GM12878 (cell line): Measurements from ENCODE around the gene STMP1. TPM values are rescaled to one million over a fixed set of nuclear protein-coding genes. Genes with fewer than 3 reads are reported as not detected.

Experiments used
- ATAC-seq: fragments of 200-7000 bp; cut with Tn5 transposase; 3 replicates; pipeline ENCODE4 v1.9.1; 2020; ENCODE audit warnings: mild to moderate bottlenecking, moderate library complexity
- BruUV-seq: library from RNA; stranded (reverse); fragments of 400-500 nt; replicated peaks from 2 replicates; lab custom pipeline; 2021; lab: Mats Ljungman, UMichigan
- CTCF ChIA-PET: fragments of 300-600 bp; sonication (Branson Sonifier 250); formaldehyde crosslinking; extraction: SDS; loops from one replicate; lab custom pipeline; 2021; ENCODE audit warnings: inconsistent platforms; lab: Yijun Ruan, JAX
- POLR2A ChIA-PET: fragments of 350-600 bp; formaldehyde crosslinking; extraction: SDS; loops from one replicate; lab custom pipeline; 2021; ENCODE audit warnings: inconsistent platforms; lab: Charles Lee
- RAD21 ChIA-PET: fragments of 300-600 bp; sonication (Branson Sonifier 250); formaldehyde crosslinking; loops from one replicate; lab custom pipeline; 2023; ENCODE audit warnings: antibody characterized with exemption; ENCODE audit not compliant: unreplicated experiment; lab: Charles Lee
- SMC1A ChIA-PET: fragments of 300-600 bp; sonication (Branson Sonifier 250); formaldehyde crosslinking; loops from one replicate; lab custom pipeline; 2023; ENCODE audit not compliant: unreplicated experiment, uncharacterized antibody; lab: Charles Lee
- DNase-seq: peaks from one replicate; pipeline ENCODE4 v3.0.0-alpha.2; 2011; ENCODE audit warnings: low read depth, low spot score
- FAIRE-seq: peaks from 3 replicates; lab custom pipeline; 2011; peaks lifted over from hg19 to GRCh38; lab: Jason Lieb, UNC
- H2AFZ ChIP-seq: 2 replicates; pipeline ENCODE4 v1.6.0; 2011; ENCODE audit warnings: low read depth, low read length, control low read depth; ENCODE audit not compliant: control insufficient read depth
- H3K27ac ChIP-seq: 2 replicates; pipeline ENCODE4 v1.5.1; 2011; ENCODE audit warnings: control low read depth; ENCODE audit not compliant: control insufficient read depth, insufficient read depth
- H3K27me3 ChIP-seq, 2 experiments: replicated peaks in 1 of 2; 2 replicates each; pipeline versions ENCODE4 v1.6.0 to v1.6.1; 2011; ENCODE audit warnings: low read length in 1 of 2; ENCODE audit not compliant: control insufficient read depth in 2 of 2, insufficient read depth in 2 of 2
- H3K36me3 ChIP-seq, 2 experiments: 2 replicates each; pipeline ENCODE4 v1.5.1; 2011; ENCODE audit warnings: low read length in 1 of 2; ENCODE audit not compliant: control insufficient read depth in 2 of 2, insufficient read depth in 2 of 2
- H3K4me1 ChIP-seq: 2 replicates; pipeline ENCODE4 v1.6.1; 2011; ENCODE audit warnings: mild to moderate bottlenecking, low read length, moderate library complexity, mixed read lengths; ENCODE audit not compliant: control insufficient read depth, insufficient read depth
- H3K4me2 ChIP-seq: 2 replicates; pipeline ENCODE4 v1.6.0; 2011; ENCODE audit warnings: control low read depth; ENCODE audit not compliant: control insufficient read depth, insufficient read depth
- H3K4me3 ChIP-seq: fragments of 200-600 bp; sonication (generic); 2 replicates; pipeline ENCODE4 v1.5.1; 2016
- H3K79me2 ChIP-seq: 2 replicates; pipeline ENCODE4 v1.6.0; 2011; ENCODE audit warnings: low read length; ENCODE audit not compliant: control insufficient read depth, insufficient read depth
- H3K9ac ChIP-seq: 2 replicates; pipeline ENCODE4 v1.8.0; 2011; ENCODE audit warnings: low read length, control low read depth, mixed read lengths; ENCODE audit not compliant: control insufficient read depth, insufficient read depth
- H3K9me3 ChIP-seq: replicated peaks from 3 replicates; pipeline ENCODE4 v1.5.1; 2011; ENCODE audit warnings: mild to moderate bottlenecking, low read length; ENCODE audit not compliant: control insufficient read depth, insufficient read depth
- H4K20me1 ChIP-seq: 2 replicates; pipeline ENCODE4 v1.6.0; 2011; ENCODE audit not compliant: control insufficient read depth, insufficient read depth
- CREM ChIP-seq: IDR thresholded peaks from 2 replicates; pipeline ENCODE4 v1.6.1; 2014; ENCODE audit warnings: antibody characterized with exemption, low read depth
- EGR1 ChIP-seq, 2 experiments: IDR thresholded peaks; 1 replicate in 1 of 2; 2 replicates in 1 of 2; pipeline ENCODE4 v1.6.1; 2011 to 2012; ENCODE audit warnings: low read depth in 2 of 2, low read length in 2 of 2, borderline replicate concordance in 1 of 2, mild to moderate bottlenecking in 1 of 2, moderate library complexity in 1 of 2
- RAD21 ChIP-seq: IDR thresholded peaks from 2 replicates; pipeline ENCODE4 v1.6.1; 2011; ENCODE audit warnings: mild to moderate bottlenecking, low read depth, low read length, moderate library complexity; ENCODE audit not compliant: insufficient read depth
- RAD51 ChIP-seq: fragments of 450-650 bp; IDR thresholded peaks from 2 replicates; pipeline ENCODE4 v1.6.1; 2016; ENCODE audit warnings: moderate library complexity, mild to moderate bottlenecking, inconsistent platforms
- RFX5 ChIP-seq: IDR thresholded peaks from 2 replicates; pipeline ENCODE4 v1.6.1; 2011; ENCODE audit warnings: low read depth, low read length, improper control_type of control experiment
- SPI1 ChIP-seq: IDR thresholded peaks from 2 replicates; pipeline ENCODE4 v1.6.1; 2011; ENCODE audit warnings: low read depth, mild to moderate bottlenecking, low read length, moderate library complexity, borderline replicate concordance; ENCODE audit not compliant: insufficient read depth
- TCF7 ChIP-seq: IDR thresholded peaks from 2 replicates; pipeline ENCODE4 v1.6.1; 2014; ENCODE audit warnings: antibody characterized with exemption, borderline replicate concordance
- WGBS: methylation state at CpG from one replicate; pipeline ENCODE4 v1.1.6; 2016; ENCODE audit warnings: low lambda C conversion rate; ENCODE audit not compliant: insufficient replicate concordance, insufficient coverage; ENCODE audit errors: missing lambda C conversion rate; 5-methylcytosine and 5-hydroxymethylcytosine counted together
- in situ Hi-C: fragments of 300-500 bp; cut with MboI; formaldehyde crosslinking; loops from 9 replicates; pipeline ENCODE4 v1.14.3; 2018; ENCODE audit warnings: mixed read lengths
- intact Hi-C: fragments of 100-400 bp; cut with micrococcal nuclease; formaldehyde crosslinking; loops from one replicate; pipeline ENCODE4 v1.14.2; 2022; ENCODE audit not compliant: unreplicated experiment
- polyA plus RNA-seq, 11 experiments: library from polyadenylated mRNA; depleted of rRNA in 4 of 11; unstranded in 6 of 11; stranded (reverse) in 5 of 11; fragments of >200 nt; fragmentation: Nextera tagmentation in 4 of 11; fragmentation: Illumina TruSeq in 1 of 11; extraction: Ambion mirVana in 4 of 11; extraction: Trizol in 1 of 11; gene quantifications; 1 replicate in 1 of 11; 2 replicates in 10 of 11; pipeline versions ENCODE4 v1.2.1 to v1.2.3, GENCODE V29; 2011 to 2016; ENCODE audit warnings: inconsistent platforms in 2 of 11, missing spikeins in 2 of 11, low read depth in 1 of 11
- total RNA-seq, 4 experiments: library from RNA; depleted of rRNA in 3 of 4; stranded (reverse); fragments of >200 nt in 3 of 4; fragmentation: Illumina TruSeq in 1 of 4; extraction: Trizol in 1 of 4; gene quantifications; 2 replicates each; pipeline versions ENCODE4 v1.2.1 to v1.2.3, GENCODE V29; 2013 to 2021
- TF ChIP-seq, protein P1 (sequence below): fragments of 450-650 bp; formaldehyde crosslinking; IDR thresholded peaks from 2 replicates; pipeline ENCODE4 v1.5.0; 2022; ENCODE audit warnings: mild to moderate bottlenecking, missing genetic modification characterization
- TF ChIP-seq, protein P2 (sequence below): fragments of 450-650 bp; IDR thresholded peaks from 2 replicates; pipeline ENCODE4 v1.6.1; 2017; ENCODE audit warnings: mild to moderate bottlenecking, moderate library complexity
- TF ChIP-seq, protein P3 (sequence below): fragments of 450-650 bp; IDR thresholded peaks from 2 replicates; pipeline ENCODE4 v1.6.1; 2017; ENCODE audit warnings: mild to moderate bottlenecking, low read depth, inconsistent platforms; ENCODE audit not compliant: poor library complexity, severe bottlenecking

STMP1 gene
- total and polyA plus RNA-seq, 10 of the 15 experiments (the other 5 are each of a cell fraction or from before 2014, with no cell fraction given), result 8.0 to 79.9 (median 24.7) TPM

DNA sequence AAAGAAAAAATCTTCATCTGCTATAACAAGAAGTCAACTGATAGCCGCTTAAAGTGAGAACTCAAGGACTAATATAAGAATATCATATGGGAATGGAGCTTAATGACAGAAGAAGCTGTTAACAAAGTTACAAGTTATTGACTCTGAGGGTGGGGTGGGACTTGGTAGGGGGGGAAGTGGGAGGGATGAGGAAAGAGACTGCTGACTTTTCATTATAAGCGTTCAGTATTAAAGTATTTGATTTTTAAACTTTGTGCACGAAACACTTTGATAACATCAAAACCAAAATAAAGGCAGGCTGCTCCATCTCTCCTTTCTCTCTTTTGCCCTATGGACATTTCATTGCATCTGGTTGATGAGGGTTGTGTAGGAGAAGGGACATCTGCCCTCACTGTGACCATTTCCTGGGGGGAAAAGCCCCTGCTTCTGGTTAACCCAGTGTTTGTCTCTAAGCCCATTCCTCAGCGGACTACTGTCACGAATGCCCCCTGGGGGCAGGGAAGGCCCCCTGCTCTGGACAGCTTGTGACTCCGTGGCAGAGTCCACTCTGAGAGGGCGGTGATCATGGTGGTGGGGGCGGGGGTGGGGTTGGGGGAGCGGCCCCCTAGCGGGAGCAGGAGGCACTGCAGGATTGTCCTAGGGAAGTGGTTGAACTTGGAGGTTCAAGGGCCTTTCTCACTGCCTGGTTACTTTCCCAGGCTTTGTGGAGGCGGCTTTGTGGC, 48.3 kb downstream of the STMP1 start:
- FAIRE-seq, result no peak
- Histone ChIP-seq H3K27ac (no peak overlapping the region), H3K36me3 (no peaks in the 10 kb centered on the region), H3K27me3 (no peaks in the 10 kb centered on the region), H3K9ac (no peak overlapping the region), H3K4me1 (no peaks in the 10 kb centered on the region), H3K9me3 (no peaks in the 10 kb centered on the region), H4K20me1 (no peaks in the 10 kb centered on the region), H2AFZ (0 out of 2 replicates have a peak overlapping the region, but pooled peaks have one; percentile 56), H3K4me3 (no peak overlapping the region), H3K4me2 (no peak overlapping the region), H3K79me2 (no peaks in the 10 kb centered on the region)
- RAD21 ChIA-PET, result interaction anchor here (0.6 to 0.7 kb wide), 2 partner anchors 9 to 228 kb away, joined by 3 read pairs; no protein-coding TSS in a partner anchor
- peak; percentile 76 for ATAC-seq
- CTCF ChIA-PET, result interaction anchor here (0.5 to 4.4 kb wide), 10 partner anchors 9 to 1172 kb away, joined by 3 to 56 read pairs (median 4); partner anchors contain the start of gene SLC13A4
- DNase-seq, result no peak
- WGBS, result 51% methylated on average over 9 of the region's 11 CpGs
- SMC1A ChIA-PET, result interaction anchor here (0.8 to 2.3 kb wide), 3 partner anchors 36 to 435 kb away, joined by 3 to 15 read pairs (median 3); no protein-coding TSS in a partner anchor
- no TSS peak for BruUV-seq
- POLR2A ChIA-PET, result no interaction called here
- in situ Hi-C loops, result no loop called here
- intact Hi-C loops, result loop anchor here (1.0 kb wide), 1 partner anchor 38 kb away; no protein-coding TSS in a partner anchor
- TF ChIP-seq SPI1 (peak; percentile 9; the same call in 1 of the 2 replicates), EGR1 (IDR thresholded peaks at IDR 0.05; ENCODE audit: borderline replicate concordance in 1 of 2, low read depth in 2 of 2, low read length in 2 of 2) (peak in 1 of 2 experiments; percentile 28; a peak in 1 of 3 replicates), RAD21 (0 out of 2 replicates have a peak, but pooled peaks have one; percentile 3), RFX5 (no peak), RAD51 (no peak), TCF7 (no peak), CREM (no peak)
- TF ChIP-seq, protein P1, sequence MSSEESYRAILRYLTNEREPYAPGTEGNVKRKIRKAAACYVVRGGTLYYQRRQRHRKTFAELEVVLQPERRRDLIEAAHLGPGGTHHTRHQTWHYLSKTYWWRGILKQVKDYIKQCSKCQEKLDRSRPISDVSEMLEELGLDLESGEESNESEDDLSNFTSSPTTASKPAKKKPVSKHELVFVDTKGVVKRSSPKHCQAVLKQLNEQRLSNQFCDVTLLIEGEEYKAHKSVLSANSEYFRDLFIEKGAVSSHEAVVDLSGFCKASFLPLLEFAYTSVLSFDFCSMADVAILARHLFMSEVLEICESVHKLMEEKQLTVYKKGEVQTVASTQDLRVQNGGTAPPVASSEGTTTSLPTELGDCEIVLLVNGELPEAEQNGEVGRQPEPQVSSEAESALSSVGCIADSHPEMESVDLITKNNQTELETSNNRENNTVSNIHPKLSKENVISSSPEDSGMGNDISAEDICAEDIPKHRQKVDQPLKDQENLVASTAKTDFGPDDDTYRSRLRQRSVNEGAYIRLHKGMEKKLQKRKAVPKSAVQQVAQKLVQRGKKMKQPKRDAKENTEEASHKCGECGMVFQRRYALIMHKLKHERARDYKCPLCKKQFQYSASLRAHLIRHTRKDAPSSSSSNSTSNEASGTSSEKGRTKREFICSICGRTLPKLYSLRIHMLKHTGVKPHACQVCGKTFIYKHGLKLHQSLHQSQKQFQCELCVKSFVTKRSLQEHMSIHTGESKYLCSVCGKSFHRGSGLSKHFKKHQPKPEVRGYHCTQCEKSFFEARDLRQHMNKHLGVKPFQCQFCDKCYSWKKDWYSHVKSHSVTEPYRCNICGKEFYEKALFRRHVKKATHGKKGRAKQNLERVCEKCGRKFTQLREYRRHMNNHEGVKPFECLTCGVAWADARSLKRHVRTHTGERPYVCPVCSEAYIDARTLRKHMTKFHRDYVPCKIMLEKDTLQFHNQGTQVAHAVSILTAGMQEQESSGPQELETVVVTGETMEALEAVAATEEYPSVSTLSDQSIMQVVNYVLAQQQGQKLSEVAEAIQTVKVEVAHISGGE, result no peak
- TF ChIP-seq, protein P2, sequence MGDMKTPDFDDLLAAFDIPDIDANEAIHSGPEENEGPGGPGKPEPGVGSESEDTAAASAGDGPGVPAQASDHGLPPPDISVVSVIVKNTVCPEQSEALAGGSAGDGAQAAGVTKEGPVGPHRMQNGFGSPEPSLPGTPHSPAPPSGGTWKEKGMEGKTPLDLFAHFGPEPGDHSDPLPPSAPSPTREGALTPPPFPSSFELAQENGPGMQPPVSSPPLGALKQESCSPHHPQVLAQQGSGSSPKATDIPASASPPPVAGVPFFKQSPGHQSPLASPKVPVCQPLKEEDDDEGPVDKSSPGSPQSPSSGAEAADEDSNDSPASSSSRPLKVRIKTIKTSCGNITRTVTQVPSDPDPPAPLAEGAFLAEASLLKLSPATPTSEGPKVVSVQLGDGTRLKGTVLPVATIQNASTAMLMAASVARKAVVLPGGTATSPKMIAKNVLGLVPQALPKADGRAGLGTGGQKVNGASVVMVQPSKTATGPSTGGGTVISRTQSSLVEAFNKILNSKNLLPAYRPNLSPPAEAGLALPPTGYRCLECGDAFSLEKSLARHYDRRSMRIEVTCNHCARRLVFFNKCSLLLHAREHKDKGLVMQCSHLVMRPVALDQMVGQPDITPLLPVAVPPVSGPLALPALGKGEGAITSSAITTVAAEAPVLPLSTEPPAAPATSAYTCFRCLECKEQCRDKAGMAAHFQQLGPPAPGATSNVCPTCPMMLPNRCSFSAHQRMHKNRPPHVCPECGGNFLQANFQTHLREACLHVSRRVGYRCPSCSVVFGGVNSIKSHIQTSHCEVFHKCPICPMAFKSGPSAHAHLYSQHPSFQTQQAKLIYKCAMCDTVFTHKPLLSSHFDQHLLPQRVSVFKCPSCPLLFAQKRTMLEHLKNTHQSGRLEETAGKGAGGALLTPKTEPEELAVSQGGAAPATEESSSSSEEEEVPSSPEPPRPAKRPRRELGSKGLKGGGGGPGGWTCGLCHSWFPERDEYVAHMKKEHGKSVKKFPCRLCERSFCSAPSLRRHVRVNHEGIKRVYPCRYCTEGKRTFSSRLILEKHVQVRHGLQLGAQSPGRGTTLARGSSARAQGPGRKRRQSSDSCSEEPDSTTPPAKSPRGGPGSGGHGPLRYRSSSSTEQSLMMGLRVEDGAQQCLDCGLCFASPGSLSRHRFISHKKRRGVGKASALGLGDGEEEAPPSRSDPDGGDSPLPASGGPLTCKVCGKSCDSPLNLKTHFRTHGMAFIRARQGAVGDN, result no peak
- TF ChIP-seq, protein P3, sequence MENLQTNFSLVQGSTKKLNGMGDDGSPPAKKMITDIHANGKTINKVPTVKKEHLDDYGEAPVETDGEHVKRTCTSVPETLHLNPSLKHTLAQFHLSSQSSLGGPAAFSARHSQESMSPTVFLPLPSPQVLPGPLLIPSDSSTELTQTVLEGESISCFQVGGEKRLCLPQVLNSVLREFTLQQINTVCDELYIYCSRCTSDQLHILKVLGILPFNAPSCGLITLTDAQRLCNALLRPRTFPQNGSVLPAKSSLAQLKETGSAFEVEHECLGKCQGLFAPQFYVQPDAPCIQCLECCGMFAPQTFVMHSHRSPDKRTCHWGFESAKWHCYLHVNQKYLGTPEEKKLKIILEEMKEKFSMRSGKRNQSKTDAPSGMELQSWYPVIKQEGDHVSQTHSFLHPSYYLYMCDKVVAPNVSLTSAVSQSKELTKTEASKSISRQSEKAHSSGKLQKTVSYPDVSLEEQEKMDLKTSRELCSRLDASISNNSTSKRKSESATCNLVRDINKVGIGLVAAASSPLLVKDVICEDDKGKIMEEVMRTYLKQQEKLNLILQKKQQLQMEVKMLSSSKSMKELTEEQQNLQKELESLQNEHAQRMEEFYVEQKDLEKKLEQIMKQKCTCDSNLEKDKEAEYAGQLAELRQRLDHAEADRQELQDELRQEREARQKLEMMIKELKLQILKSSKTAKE, result no peak
